Suprapubic skin (tissue), 3 donors: ENCODE results near the gene STAB2.

Source experiments
- CTCF ChIP-seq, 2 donors: fragments of 200-600 bp in 1 of 2; fragments of 450-650 bp in 1 of 2; sonication (generic) in 1 of 2; IDR thresholded peaks; one replicate each; pipeline ENCODE4 v1.5.1; 2016 to 2019; ENCODE audit warnings: antibody characterized with exemption in 2 of 2, mild to moderate bottlenecking in 1 of 2, moderate library complexity in 1 of 2
- EP300 ChIP-seq: sonication (generic); formaldehyde crosslinking; IDR thresholded peaks from one replicate; pipeline ENCODE4 v1.6.1; 2017; ENCODE audit warnings: antibody characterized with exemption
- POLR2A ChIP-seq, 2 donors: fragments of 450-650 bp; IDR thresholded peaks; one replicate each; pipeline ENCODE4 v1.6.1; 2017; ENCODE audit warnings: antibody characterized with exemption in 2 of 2, mild to moderate bottlenecking in 2 of 2, moderate library complexity in 2 of 2

DNA sequence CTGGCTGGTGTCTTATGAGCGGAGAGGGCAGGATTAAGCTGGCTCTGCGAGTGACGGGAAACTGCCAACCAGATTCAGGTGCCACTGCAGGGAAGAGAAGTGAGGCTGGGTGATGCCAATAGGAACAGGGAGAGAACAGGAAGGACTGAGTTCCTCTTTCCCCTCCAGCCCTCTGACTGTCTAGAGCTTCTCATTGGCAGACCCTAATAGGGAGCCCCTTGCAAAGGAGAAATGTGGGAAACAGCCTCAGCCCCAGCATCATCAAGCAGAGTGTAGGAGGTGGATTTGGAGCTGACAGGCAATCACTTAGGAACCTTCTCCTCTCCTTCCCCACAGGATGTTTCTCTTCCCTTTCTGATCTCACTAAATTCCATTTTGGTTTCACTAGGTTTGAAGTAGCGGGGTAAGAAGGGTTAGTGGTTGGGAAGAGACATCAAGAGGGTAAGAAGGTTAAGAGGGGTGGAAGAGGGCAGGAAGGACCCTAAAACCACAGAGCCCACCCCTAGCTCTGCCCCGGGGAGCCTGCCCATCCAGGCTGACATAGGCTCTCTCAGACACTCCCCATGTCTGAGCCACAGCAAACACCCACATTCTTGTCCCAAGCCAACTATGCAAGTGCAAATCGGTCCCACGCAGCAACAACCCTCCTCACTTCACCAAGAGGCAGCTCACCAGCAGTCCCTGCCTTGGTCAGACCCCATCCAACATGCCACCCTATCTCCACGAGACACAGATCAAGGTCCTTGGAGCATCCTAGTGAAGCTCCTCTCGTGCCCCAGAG, 111.1 kb downstream of the STAB2 start:
- TF ChIP-seq EP300 (no peak), POLR2A (IDR thresholded peaks at IDR 0.05) (no peak), CTCF (IDR thresholded peaks at IDR 0.05) (no peak)
